ENCODE data around the gene HIBADH. TPM values are rescaled to one million over a fixed set of nuclear protein-coding genes. Genes with fewer than 3 reads are reported as not detected.

Gene HIBADH
- total RNA-seq, 2 experiments from 2014 or later: 19.2 to 24.0 TPM

DNA sequence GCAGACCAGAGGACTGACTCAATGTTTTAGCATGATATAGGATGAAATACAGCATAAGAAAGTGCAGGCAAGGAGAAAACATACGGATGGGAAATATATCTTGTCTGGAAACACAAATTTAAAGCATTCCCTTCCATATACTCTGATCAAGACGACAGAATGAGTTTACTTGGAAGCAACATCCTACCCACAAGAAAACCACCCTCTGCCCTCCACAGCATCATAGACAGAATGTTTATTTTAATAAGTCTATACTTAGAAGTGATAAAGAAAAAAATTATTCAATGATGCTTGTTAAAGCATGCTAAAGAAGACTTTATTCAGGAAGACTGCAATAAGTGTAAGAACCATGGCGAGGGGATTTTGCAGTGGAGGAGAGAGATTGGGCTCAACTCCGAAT lies 32.4 kb upstream of the HIBADH start:
- peaks cover 16% of the 10 kb centered on the region for H3K4me1 ChIP-seq (ENCODE audit: insufficient read depth, low read length, poor library complexity, severe bottlenecking)
- no peak overlapping the region for H3K27ac ChIP-seq (ENCODE audit: low read depth, low read length, poor library complexity, severe bottlenecking)
- no peaks in the 10 kb centered on the region for H3K9me2 ChIP-seq (ENCODE audit: insufficient read depth, low read length)
- no peak overlapping the region for H2AFZ ChIP-seq (ENCODE audit: low read length)
- intact Hi-C loops (cut with micrococcal nuclease; ENCODE audit: unreplicated experiment): no loop called here
- no peaks in the 10 kb centered on the region for H3K79me2 ChIP-seq (ENCODE audit: insufficient read depth, low read depth, low read length)
- no peak for DNase-seq (ENCODE audit: low spot score)
- H3K4me3 ChIP-seq (ENCODE audit: low read depth, low read length, poor library complexity, severe bottlenecking): no peak overlapping the region
- ChIA-PET POLR2A (no interaction called here), CTCF (ENCODE audit: unreplicated experiment) (no interaction called here)
- no peaks in the 10 kb centered on the region for H3K36me3 ChIP-seq (ENCODE audit: insufficient read depth, low read length)
- no peak for TF ChIP-seq EZH2phosphoT487 (IDR thresholded peaks at IDR 0.05; ENCODE audit: borderline replicate concordance, low read depth, low read length)
- TF ChIP-seq, protein P1, sequence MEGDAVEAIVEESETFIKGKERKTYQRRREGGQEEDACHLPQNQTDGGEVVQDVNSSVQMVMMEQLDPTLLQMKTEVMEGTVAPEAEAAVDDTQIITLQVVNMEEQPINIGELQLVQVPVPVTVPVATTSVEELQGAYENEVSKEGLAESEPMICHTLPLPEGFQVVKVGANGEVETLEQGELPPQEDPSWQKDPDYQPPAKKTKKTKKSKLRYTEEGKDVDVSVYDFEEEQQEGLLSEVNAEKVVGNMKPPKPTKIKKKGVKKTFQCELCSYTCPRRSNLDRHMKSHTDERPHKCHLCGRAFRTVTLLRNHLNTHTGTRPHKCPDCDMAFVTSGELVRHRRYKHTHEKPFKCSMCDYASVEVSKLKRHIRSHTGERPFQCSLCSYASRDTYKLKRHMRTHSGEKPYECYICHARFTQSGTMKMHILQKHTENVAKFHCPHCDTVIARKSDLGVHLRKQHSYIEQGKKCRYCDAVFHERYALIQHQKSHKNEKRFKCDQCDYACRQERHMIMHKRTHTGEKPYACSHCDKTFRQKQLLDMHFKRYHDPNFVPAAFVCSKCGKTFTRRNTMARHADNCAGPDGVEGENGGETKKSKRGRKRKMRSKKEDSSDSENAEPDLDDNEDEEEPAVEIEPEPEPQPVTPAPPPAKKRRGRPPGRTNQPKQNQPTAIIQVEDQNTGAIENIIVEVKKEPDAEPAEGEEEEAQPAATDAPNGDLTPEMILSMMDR (conservative IDR thresholded peaks at IDR 0.05; ENCODE audit: low read length): no peak
- H3K4me2 ChIP-seq (ENCODE audit: low read length): no peak overlapping the region
- no peaks in the 10 kb centered on the region for H4K20me1 ChIP-seq (ENCODE audit: insufficient read depth, low read length)
- no peaks in the 10 kb centered on the region for H3K9me3 ChIP-seq (ENCODE audit: low read length)
- BruUV-seq (replicated peaks): no TSS peak

DNA sequence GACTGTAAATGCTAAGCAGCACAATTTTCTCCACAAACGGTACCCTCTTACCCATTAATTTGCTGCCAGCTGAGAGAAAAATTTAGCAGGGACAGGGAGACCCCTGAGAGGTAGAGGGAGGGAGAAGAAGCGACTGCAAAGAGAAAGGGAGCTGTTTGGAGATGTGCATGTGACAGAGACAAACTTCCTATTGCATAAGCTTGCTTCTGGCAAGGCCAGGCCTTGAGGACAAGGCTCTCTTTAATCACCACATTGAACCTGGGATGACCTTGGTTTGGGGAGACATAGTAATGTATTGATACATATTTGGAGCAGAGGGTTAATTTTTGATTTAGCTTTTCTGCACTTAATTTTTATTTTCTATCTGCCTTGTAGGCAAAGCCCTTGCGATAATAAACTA lies 31.1 kb upstream of the HIBADH start:
- Histone ChIP-seq H3K4me3 (ENCODE audit: low read depth, low read length, poor library complexity, severe bottlenecking) (no peak overlapping the region), H3K9me3 (ENCODE audit: low read length) (no peaks in the 10 kb centered on the region), H3K79me2 (ENCODE audit: insufficient read depth, low read depth, low read length) (no peaks in the 10 kb centered on the region), H3K4me2 (ENCODE audit: low read length) (no peak overlapping the region), H4K20me1 (ENCODE audit: insufficient read depth, low read length) (no peaks in the 10 kb centered on the region), H3K9me2 (ENCODE audit: insufficient read depth, low read length) (no peaks in the 10 kb centered on the region), H3K4me1 (ENCODE audit: insufficient read depth, low read length, poor library complexity, severe bottlenecking) (peaks cover 26% of the 10 kb centered on the region), H2AFZ (ENCODE audit: low read length) (no peak overlapping the region), H3K27ac (ENCODE audit: low read depth, low read length, poor library complexity, severe bottlenecking) (no peak overlapping the region), H3K36me3 (ENCODE audit: insufficient read depth, low read length) (no peaks in the 10 kb centered on the region)
- BruUV-seq (replicated peaks): no TSS peak
- no peak for TF ChIP-seq EZH2phosphoT487 (IDR thresholded peaks at IDR 0.05; ENCODE audit: borderline replicate concordance, low read depth, low read length)
- TF ChIP-seq, protein P1 (conservative IDR thresholded peaks at IDR 0.05; ENCODE audit: low read length): no peak
- POLR2A ChIA-PET: interaction anchor here (0.6 to 0.7 kb wide), 5 partner anchors 11 to 337 kb away, joined by 3 to 5 read pairs (median 4); no protein-coding TSS in a partner anchor
- intact Hi-C loops (cut with micrococcal nuclease; ENCODE audit: unreplicated experiment): no loop called here
- DNase-seq (ENCODE audit: low spot score): no peak
- CTCF ChIA-PET (ENCODE audit: unreplicated experiment): no interaction called here

DNA sequence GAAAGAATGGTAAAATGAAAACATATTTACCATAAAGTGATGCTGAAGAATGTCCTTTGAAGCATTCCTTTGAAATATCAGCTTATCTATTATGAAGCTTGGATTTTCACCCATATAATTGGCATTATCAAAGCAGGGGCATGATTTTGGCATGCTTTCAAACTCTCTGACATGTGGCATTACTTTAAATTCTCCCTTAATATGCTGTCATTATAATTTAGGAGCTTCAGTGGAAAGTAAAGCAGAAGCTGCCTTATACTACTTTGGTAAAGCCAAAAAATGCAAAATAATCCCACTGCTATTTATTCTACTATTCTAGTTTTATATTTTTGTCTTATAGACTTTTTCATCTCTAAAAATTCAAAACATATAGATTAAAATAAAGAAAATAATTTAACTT lies 28.0 kb upstream of the HIBADH start:
- ChIA-PET POLR2A (no interaction called here), CTCF (ENCODE audit: unreplicated experiment) (interaction anchor here (1.1 kb wide), 1 partner anchor 95 kb away, joined by 3 read pairs; no protein-coding TSS in a partner anchor)
- no peak for TF ChIP-seq EZH2phosphoT487 (IDR thresholded peaks at IDR 0.05; ENCODE audit: borderline replicate concordance, low read depth, low read length)
- TF ChIP-seq, protein P1 (conservative IDR thresholded peaks at IDR 0.05; ENCODE audit: low read length): no peak
- H3K36me3 ChIP-seq (ENCODE audit: insufficient read depth, low read length): no peaks in the 10 kb centered on the region
- H3K4me3 ChIP-seq (ENCODE audit: low read depth, low read length, poor library complexity, severe bottlenecking): no peak overlapping the region
- H3K27ac ChIP-seq (ENCODE audit: low read depth, low read length, poor library complexity, severe bottlenecking): no peak overlapping the region
- no peak for DNase-seq (ENCODE audit: low spot score)
- peaks cover 11% of the 10 kb centered on the region for H3K4me1 ChIP-seq (ENCODE audit: insufficient read depth, low read length, poor library complexity, severe bottlenecking)
- H3K9me2 ChIP-seq (ENCODE audit: insufficient read depth, low read length): no peaks in the 10 kb centered on the region
- no peak overlapping the region for H3K4me2 ChIP-seq (ENCODE audit: low read length)
- no peaks in the 10 kb centered on the region for H3K9me3 ChIP-seq (ENCODE audit: low read length)
- H2AFZ ChIP-seq (ENCODE audit: low read length): no peak overlapping the region
- H4K20me1 ChIP-seq (ENCODE audit: insufficient read depth, low read length): no peaks in the 10 kb centered on the region
- no peaks in the 10 kb centered on the region for H3K79me2 ChIP-seq (ENCODE audit: insufficient read depth, low read depth, low read length)
- BruUV-seq (replicated peaks): no TSS peak
- intact Hi-C loops (cut with micrococcal nuclease; ENCODE audit: unreplicated experiment): no loop called here
